Activated CD4-positive, alpha-beta T cell treated with anti-CD3 and anti-CD28 coated beads for 4 hours (primary cell): ENCODE results near the gene STX12.
"Not testable (repeated sequence)": the region's sequence is repeated elsewhere in the genome, so short reads cannot be mapped to it uniquely, and the experiment has no call there.

ENCODE experiments used
- DNase-seq, 2 donors: peaks; one replicate each; pipeline ENCODE4 v3.0.0-alpha.2; 2020

The STX12 gene

DNA sequence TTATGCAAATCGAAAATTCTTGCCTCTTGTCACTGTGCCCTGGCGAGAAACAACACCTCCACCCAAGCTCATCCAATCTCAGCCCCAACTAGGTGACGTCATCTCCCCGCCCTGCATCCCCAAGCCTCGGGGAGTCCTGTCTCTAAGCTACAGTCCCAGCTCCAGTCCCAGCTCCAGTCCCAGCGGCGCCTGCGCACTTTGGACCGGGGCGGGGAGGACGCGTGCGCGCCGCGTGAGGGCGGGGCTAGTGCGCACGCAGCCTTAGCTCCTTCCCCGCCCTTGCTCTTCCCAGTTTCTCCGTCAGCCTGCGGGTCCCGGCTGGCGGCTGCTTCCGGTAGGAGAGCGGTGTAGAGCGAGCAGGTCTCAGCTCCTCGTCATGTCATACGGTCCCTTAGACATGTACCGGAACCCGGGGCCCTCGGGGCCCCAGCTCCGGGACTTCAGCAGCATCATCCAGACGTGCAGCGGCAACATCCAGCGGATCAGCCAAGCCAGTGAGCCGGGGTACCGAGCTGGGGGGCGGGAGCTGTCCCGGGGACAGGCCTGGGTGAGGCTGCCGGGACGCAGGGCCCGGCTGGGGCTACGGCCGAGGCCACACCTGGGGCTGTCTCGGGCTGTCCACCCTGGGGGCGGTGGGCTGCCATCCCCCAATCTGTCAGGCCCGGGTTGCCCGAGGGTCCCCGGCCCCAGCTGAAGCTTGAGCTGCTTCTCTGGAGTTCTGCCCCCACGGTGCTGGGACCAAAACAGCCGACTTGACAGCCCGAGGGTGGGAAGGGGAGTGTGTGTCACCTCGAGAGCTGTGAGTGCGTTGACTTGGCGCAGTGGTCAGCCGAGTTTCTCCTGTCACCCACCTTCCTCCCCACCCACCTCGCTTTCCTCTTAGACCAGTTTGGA is at the start of gene STX12:
Gene STX12, plus strand, starts transcription at position 288 of the 894 bp plus-strand sequence. Its CDS starts 89 bp downstream, at position 377.
- DNase-seq, result peak; percentile 99

DNA sequence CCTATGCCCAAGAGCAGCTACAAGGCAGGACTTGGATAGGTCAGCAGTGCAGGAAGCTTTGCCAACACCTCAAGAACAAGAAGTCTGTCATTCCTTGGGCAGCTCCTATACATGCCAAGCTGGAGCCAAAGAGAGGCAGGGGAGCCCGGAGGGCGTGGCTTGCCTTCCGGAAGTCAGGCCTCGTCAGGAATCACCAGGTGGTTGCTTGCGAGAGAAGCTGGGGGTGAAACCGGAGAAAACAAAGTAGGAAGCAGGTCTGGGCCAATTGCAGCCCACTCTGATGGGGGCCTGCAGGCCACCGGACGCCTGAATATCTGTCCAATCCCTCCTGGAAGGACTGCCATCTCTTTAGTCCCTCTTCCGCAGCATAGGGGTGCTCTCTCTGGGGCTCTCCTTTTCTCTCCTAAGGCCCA is 48.1 kb upstream of the STX12 start:
- peak in 1 of 2 donors; percentile 5 for DNase-seq

DNA sequence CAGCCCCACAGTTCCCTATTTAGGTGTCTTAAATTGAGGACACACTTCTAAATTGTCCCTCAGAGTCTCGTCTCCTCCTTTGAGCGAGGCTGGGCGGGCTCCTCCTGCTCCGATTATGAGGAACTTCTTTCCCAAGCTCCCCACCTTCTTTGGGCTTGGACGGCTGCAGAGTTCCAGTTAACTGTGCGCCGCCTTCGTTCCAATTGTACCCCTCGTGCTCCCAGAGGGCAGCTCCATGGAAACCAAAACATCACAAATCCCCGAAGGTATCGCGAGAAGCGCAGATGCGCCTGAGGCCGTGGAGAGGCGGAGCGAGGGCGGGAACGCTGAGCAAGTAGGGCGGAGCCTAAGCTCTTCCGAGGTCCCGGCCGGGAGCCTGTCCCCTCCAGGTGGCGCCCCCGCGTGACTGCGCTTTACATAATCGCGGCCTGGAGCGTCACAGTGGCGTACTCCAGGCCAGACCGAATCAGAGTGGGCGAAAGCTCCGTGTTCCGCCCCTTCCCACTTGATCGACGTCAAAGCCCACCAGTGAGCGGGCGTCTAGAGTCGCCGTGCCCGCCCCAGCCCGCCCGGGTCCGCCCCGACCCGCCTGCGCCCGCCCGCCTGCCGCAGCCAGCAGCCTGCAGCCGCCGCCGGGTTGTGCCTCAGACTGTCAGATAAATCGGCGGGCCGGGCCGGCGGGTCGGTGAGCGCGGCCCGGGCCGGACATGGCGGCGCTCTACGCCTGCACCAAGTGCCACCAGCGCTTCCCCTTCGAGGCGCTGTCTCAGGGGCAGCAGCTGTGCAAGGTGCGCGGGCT is 47.4 kb upstream of the STX12 start, which contains the start of gene FAM76A:
Gene FAM76A, plus strand, starts transcription at position 588 of the 799 bp plus-strand sequence. Its CDS starts 120 bp downstream, at position 708.
- DNase-seq, result peak; percentile 99

DNA sequence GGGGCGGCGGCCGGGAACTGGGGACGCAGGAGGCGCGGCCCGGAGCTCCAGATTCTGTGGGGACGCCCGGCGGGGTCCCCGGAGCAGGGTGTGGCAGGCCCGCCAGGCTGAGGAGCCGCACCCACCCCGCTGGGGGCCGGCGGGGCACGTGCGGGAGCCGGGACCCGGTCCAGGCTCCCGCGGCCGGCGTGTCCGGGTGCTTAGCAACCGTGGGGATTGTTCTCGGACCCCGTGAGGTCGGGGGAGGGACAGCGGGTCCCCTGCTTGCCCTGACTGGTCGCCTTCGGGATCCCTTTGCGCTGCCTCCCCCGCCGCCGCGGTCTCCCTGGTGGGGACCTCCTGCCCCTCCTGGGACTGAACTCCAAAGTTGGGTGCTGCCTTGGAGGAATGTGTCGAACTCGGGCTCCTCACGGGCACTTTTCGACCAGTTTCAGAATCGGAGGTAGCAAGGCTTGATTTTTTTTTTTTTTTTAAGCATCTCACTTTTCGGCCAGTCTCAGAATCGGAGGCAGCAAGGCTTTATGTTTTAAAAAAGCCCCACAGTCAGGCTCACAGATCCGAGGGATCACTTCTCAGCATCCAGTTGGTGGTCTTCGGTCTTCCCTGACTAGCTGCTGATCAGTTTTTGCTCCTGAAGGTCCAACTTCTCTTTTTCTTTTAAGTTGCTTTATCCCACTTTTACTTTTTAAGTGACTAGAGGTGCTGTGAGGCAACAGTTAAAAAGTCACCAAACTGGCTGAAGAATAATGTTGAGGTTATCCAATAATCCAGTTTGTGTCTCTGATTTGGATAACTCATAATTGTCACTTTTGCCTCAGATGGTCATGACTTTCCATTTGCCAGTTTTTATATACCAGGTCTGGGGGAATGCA is 46.6 kb upstream of the STX12 start:
- DNase-seq, result peak; percentile 19 to 32

DNA sequence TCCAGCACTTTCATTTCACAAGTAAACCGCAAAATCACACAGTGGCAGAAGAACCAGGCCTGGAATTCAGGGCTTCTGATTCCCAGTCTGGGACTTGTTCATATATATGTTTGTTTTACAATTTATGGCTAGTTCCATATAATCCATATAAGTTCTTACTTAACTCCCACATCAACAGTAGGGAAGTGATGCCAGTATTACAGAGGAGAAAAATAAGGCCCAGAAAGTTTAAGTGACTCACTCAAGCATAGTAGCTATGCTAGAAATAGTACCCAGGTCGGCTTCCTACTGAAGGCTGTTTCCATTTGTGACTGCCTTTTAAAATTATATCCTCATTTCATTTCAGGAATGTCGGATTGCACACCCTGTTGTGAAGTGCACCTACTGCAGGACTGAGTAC is 45.9 kb upstream of the STX12 start:
- no peak for DNase-seq

DNA sequence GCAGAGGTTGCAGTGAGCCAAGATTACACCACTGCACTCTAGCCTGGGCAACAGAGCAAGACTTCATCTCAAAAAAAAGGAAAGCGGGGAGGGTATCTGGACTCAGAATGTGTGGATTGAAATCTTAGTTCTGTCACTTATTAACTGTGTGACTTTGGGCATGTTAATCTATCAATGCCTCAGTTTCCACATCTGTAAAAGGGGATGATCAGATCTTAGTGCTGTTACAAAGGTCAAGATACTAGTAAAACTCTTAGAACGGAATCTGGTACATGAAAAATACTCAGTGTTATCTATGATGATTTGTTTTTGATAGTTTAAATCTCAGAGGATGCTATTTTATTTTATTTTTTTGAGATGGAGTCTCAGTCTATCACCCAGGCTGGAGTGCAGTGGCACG is 36.8 kb upstream of the STX12 start:
- no peak for DNase-seq

DNA sequence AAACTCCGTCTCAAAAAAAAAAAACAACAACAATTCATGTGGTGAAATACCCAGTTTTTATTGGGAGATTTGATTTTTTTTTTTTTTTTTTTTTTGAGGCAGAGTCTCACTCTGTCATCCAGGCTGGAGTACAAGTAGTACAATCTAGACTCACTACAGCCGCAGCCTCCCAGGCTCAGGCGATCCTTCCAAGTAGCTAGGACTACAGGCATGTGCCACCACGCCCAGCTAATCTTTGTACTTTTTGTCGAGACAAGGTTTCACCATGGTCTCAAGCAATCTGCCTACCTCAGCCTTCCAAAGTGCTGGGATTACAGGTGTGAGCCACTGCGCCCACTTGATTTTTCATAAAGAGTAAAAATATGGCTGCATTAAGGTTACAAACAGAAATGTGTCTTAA is 31.9 kb upstream of the STX12 start:
- DNase-seq, result no peak

DNA sequence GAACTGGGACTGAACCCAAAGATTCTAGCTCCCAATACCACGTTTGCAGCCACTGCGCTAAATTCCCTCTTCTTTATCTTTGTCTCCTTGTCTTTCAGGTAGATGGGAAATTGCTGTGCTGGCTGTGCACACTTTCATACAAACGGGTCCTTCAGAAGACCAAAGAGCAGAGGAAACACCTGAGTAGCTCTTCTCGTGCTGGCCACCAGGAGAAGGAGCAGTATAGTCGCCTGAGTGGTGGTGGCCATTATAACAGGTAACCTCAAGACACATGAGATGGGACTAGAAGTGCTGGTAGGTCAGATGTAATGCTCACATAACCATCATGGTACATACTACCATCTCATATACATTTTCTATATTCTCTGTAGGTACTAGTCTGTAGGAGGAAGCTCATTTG is 28.5 kb upstream of the STX12 start:
- DNase-seq, result no peak

DNA sequence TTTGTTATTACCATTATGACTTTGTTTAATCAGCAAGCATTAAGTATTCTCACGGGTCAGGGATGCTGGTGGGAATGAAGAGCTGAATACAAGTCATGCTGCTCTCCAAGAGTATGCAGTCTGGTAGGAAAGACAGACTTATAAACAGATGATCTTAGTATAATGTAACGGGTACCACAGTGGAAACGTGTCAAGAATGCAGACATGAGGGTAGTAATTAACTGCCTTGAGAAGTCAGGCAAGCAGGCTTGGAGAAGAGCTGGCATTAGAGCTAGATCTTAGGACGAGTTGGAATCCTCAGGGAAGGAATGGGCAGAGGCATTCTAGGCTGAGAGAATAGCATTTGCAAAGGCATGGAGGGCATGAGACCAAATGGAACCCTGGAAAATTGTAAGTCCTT is 27.6 kb upstream of the STX12 start:
- no peak for DNase-seq

DNA sequence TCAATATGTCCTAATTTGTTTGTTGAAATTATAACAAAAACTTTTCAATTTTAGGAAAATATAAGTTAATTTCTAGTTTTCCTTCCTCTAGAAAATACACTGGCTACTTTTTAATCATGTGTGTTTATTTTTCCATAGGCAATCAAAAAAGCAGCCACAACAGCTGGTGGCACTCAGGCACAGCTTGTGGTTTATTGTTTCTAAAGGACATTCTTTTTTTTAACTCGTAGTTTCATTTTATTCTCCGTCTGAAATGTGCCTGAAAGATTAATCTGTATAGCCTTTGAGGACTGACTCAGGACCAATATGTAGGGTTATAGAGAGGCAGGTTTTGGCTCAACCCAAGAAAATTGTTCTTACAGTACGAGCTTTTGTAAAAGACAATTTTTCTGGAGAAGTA is 20.7 kb upstream of the STX12 start:
- DNase-seq, result no peak

DNA sequence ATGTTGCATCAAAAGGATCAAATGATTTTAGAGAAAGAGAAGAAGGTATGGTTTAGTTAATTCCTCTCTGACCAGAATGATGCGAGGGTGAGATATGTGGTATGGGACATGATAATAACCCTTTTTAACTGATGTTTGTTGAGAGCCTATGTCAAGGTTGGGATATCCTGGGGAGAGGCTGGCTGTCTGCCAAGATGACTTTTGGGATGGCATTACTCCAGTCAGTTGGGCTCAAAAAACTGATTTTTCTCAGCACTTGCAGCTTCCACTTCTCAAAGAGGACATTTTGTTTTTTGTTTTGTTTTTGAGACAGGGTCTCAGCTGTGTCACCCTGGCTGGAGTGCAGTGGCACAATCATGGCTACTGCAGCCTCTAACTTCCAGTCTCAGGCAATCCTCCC is 17.7 kb upstream of the STX12 start:
- DNase-seq, result no peak

DNA sequence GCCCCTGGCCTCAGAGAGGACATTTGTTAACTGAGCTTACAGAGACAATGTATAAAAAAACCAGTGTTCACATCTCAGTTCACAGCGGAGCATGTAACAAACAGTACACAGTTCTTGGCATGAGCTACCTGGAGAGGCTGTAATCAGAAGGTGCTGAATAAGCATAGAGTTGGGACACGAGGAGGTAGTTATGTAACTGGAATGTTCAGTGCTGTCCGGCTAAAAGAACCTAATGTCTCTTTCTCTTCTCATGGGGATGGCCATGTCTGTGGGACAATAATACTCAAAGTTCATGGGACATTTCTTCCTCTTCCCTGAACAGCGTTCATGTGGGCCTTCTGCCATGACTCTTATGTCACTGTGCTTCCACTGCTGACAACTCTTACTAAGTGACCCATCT is 17.2 kb upstream of the STX12 start:
- no peak for DNase-seq

DNA sequence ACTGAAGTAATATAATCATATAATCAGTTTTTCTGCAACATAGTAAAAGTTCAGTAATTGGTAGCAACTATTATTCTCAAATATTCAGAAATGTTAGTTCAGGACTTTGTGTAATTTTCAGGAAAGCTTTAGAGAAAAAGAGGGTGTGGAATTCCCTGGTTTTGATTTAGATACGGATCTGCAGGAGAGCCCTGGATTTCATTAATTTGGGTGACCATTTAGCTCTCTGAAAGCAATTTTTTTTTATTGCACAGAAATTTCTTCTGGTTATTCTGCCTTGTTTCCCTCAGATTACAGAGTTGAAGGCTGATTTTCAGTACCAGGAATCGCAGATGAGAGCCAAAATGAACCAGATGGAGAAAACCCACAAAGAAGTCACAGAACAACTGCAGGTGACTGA is 13.8 kb upstream of the STX12 start:
- DNase-seq, result no peak

DNA sequence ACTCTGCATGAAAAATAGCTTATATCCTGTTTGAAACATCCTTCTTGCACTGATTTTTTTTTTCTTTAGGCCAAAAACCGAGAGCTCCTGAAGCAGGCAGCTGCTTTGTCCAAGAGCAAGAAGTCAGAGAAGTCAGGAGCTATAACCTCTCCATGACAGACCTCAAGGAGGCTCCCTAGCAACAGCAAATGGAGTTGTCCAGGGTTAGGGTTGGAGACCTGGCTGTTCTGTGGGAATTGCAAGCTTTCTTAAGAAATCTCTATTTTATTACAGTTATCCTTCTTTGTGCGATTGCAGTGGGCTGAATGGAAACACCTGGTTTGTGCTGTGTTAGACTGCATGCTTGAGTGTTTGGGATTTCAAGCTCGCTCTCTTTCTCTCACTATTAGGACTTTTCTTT is 12.6 kb upstream of the STX12 start:
- no peak for DNase-seq

DNA sequence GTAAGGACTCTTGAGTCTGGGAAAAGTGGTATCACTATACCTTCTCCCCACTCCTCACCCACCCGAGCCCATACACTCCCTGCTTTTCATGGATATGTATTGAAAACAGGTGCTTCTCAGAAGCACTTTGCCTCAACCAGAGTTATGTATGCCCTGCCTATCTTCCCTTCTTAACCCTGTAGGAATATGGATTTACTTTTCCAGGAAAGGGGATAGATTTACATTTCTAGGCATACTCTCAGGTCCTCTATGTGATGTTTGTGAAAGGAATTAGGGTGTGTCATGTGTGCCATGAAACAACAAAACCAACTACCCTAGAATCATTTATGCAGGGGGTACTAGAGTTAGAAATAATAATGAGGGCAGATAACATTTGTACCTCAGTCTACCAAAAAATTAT is 11.0 kb upstream of the STX12 start:
- DNase-seq, result no peak

DNA sequence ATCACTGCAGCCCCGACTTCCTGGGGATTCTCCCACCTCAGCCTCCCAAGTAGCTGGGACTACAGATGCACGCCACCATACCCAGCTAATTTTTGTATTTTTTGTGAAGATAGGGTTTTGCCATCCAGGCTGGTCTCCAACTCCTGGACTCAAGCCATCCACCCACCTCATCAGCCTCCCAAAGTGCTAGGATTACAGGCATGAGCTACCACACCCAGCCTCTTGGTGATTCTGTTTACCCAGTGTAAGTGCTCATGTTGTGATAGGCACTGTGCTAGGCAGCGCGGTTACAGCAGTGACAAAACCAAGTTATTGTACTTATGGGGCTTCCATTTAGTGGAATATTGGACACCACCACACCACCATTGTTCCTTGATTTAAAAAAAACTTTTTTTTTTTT is 9.7 kb upstream of the STX12 start:
- no peak for DNase-seq

DNA sequence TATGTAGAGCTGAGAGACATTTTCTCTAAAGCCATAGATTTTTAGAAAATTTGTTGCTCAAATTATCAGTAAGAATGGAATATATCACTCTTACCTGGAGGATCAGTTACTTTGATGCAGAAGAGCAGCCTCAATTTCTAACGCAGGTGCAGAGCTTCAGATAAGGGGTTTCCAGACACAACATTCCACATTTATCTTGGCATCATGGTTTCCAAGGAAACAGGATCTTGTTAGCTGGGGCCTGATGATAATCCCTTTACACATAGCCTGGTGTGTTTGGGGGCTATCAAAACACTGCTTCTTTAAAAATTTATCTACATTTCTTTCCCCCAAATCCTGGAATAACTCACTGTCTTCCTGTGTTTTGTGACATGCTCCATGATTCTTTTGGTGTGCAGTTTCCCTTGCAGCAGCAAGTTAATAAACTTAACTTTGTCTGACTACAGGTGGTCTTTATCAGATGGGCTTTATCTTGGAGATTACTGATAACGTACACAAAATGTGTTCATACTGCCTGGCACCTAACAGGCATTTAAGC is 2.7 kb upstream of the STX12 start:
- DNase-seq, result no peak

DNA sequence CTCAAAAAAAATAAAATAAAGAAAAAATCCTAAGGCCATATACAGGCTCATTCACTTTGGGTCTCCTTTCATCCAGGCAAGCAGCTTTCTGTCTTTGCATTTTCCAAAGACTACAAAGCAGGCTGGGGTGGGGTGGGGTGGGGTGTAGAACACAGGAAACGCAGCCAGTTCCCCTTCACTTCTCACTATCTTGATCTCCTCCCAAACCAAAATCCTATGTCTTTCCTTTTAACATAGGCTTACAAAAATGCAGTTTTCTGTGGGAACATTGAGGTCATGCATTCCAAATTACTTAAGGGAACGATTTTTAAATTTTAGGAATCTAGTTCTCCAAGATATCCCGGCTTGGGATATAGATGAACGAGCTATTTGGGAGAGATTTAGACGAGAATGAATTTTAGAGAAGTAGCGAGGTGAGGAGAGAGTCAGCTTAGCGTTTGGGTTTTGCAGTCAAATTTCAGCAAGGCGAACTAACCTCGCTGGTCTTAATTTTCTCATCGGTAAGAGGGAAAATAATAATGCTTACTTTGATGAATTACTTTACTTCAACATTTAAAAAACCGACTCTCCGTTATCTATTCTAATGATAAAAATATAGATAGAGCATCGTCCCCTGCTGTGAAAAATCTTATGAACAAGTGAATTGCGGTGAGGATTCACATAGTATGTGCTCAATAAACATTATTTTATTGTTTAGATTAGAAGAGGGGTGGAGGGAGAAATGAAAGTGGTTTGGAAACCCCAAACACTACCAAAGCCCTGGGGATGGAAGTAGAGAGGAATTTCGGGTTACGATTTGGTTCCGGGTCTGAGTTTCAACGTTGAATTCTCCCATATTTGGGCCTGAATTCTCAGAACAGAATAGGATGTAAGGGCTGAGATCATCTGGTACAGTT is 735 bp upstream of the STX12 start:
- no peak for DNase-seq

DNA sequence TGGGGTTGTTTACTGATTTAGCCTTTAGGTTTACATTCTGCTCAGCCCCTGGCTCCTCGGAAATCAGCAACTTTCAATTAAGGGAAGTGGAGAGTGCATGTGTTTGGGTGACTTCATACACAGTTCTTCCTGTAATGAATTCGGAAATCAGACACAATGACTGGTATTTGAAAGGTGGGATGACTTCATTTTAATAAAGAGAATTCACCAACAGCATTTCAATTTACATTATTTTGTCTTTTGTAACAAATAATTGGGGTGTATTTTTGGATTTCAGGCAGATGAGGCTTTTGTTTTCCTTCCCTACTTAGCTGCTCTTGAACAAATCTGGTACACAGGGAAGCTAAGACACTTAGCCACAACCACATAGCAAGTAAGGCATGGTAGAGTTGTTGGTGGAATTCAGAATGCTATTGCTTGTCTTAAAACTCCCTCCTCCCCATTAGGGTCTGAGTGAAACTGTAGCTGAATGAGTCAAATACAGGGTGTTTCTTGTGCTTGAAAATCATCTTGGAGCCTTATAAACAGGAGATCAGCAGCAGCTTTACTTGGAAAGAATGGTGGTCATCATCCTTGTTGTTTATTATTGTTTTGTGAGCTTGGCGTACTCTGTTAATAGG is 917 bp downstream of the STX12 start:
- no peak for DNase-seq

DNA sequence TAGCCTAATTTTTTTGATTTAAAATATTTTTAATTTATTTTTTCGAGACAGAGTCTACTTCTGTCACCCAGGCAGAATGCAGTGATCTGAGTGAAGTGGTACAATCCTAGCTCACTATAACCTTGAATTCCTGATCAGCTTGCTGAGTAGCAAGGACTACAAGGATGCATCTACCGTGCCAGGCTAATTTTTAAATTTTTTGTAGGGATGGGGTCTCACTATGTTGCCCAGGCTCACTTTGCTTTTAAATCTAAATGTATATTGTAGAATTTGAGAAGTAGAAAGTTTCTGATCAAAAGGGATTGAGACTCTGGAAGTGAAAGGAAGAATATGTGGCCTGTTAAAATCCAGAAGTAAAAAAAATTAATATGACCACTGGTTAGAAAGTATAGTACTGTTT is 1.6 kb downstream of the STX12 start:
- no peak for DNase-seq

DNA sequence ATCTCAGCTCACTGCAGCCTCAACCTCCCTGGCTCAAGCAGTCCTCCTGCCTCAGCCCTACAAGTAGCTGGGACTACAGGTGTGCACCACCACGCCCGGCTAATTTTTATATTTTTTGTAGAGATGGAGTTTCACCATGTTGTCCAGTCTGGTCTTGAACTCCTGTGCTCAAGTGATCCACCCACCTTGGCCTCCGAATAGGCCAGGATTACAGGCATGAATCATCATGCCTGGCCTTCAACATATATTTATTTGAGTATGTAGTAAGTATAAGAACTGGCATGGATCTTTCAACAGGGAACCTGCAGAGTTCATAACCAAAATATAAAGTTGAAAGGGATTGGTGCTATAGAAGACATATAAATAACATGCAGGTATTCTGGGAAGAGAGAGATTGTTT is 2.3 kb downstream of the STX12 start:
- not testable (repeated sequence) for DNase-seq
